AG04449 (cell line): ENCODE results near the gene FSHR.

Source experiments
- CTCF ChIA-PET: fragments of 350-600 bp; formaldehyde crosslinking; extraction: SDS; loops from one replicate; lab custom pipeline; 2021; ENCODE audit warnings: antibody characterized with exemption; lab: Yijun Ruan, JAX
- POLR2A ChIA-PET: fragments of 400-600, 350-600 bp; formaldehyde crosslinking; extraction: SDS; loops from one replicate; lab custom pipeline; 2020; ENCODE audit warnings: antibody characterized with exemption, inconsistent platforms; lab: Yijun Ruan, JAX
- DNase-seq: peaks from one replicate; pipeline ENCODE4 v3.0.0-alpha.2; 2010; ENCODE audit warnings: low read depth, low spot score
- H3K4me3 ChIP-seq: 2 replicates; pipeline ENCODE4 v1.5.1; 2011; ENCODE audit warnings: low read depth, mild to moderate bottlenecking, control low read depth, low read length
- CTCF ChIP-seq: IDR thresholded peaks from one replicate; pipeline ENCODE4 v1.5.1; 2011; ENCODE audit warnings: mild to moderate bottlenecking, moderate library complexity, low read length, control low read depth, inconsistent platforms; ENCODE audit not compliant: insufficient read depth; ENCODE audit errors: missing control alignments

The FSHR gene

DNA sequence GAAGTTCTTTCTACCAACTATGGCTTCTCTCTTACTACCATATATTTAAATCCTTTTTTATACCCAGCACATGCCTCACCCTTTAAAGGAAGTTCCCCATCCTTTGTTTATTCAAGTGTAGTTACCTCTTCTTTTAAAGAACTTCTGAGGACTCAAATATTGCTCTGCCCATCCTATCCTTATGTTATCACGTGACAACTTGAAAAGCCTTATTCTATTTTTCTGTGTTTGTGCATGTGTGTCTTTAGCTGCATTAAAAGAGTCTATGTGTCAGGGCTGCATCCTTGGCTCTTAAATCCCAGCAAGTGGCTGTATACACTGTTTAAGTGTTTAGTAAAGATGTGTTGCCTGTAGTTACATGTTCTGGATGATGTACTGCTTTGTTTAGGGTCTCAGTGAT lies 22.5 kb downstream of the FSHR start:
- ChIA-PET POLR2A (no interaction called here), CTCF (no interaction called here)
- no peak for TF ChIP-seq CTCF
- no peak overlapping the region for H3K4me3 ChIP-seq
- no peak for DNase-seq

GRCh38 chr2:49129034-49129433 lies 25.3 kb downstream of the FSHR start:
- H3K4me3 ChIP-seq, result no peak overlapping the region
- no peak for DNase-seq
- ChIA-PET POLR2A (no interaction called here), CTCF (no interaction called here)
- TF ChIP-seq CTCF, result no peak

DNA sequence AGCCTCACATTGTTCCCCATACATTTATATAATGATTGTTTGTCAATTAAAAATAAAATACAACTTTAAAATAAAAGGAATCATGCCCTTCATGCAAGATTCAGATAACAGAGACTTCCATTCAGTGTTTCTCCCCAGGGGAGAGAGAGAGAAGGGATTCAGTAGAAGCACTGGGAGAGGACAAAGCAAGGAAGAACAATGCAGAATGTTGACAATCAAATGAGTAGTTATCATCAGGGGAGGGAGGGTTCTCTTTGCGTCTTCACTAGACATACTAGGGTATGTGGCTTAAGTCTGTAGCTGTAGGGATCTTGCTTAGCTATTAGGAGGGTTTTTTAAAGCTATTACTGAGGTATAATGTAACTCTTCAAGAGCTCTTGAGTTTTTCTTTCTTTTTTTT lies 30.7 kb downstream of the FSHR start:
- no peak for DNase-seq
- no peak for TF ChIP-seq CTCF
- H3K4me3 ChIP-seq, result no peak overlapping the region
- ChIA-PET CTCF (no interaction called here), POLR2A (no interaction called here)

DNA sequence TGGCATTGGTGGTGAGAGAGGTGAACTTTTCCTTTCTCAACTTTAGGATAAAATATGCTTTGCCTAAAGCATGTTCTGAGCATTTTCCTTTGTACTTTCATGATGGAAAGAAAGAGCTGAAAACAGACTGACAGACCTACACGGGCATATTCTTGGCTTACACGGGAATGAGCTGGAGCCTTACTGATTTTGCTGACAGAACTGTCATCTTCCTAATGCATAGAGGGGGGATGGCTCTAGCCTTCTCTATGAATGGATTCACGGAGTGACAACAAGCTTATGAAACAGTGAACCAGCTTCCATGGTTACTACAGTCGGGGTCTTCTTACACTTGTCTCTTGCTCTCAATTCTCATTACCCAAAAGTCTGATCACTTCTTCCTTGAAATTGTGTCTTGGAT lies 32.2 kb downstream of the FSHR start:
- no peak for DNase-seq
- TF ChIP-seq CTCF, result no peak
- CTCF ChIA-PET, result no interaction called here
- no peak overlapping the region for H3K4me3 ChIP-seq
- POLR2A ChIA-PET, result no interaction called here

- H3K4me3 ChIP-seq, result no peak overlapping the region
- ChIA-PET POLR2A (interaction anchor here (0.7 kb wide), 1 partner anchor 15 kb away, joined by 3 read pairs; no protein-coding TSS in a partner anchor), CTCF (no interaction called here)
- no peak for TF ChIP-seq CTCF
- no peak for DNase-seq
Measured at GRCh38 chr2:49113046-49113445, 41.3 kb downstream of the FSHR start.

DNA sequence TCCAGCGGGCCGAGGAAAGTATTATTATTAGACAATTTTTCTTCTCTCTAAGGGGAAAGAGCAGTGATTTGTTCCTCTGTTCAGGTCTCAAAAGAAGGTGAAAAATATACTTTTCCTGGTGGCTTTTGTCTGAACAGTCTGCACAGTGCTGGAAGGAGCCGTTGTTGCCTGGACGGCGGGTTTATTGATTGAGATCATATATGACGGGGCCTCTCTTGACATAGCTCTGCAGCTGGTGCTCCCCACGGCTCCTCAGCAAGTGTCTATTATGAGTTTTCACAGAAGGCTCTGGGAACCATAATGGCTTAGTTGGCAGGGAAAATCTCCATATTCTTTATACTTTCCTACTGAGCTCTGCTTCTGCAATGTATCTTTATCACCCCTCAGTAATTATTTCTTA lies 42.9 kb downstream of the FSHR start:
- TF ChIP-seq CTCF, result no peak
- CTCF ChIA-PET, result no interaction called here
- POLR2A ChIA-PET, result no interaction called here
- no peak for DNase-seq
- H3K4me3 ChIP-seq, result no peak overlapping the region

DNA sequence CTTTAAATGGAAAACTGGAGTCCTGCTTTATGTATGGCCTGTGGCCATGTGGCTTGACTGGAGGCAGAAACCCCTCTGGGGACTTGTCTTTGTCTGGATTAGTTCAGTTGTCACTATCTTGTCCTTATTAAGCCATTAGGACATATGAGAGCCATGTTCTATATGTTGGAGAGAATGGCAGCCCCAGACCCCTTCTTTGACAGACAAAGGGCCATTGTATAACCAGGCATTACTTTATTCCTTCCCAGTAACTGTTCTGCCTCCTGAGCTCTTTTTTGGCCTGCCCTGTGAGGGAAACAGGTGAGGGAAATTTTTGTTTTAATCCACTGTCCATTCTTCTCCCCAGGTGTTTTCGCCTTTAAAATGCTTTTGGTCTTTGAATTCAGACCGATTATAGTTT lies 43.3 kb downstream of the FSHR start:
- TF ChIP-seq CTCF, result no peak
- ChIA-PET POLR2A (no interaction called here), CTCF (no interaction called here)
- no peak overlapping the region for H3K4me3 ChIP-seq
- DNase-seq, result no peak
